Cardiac muscle cell (in vitro differentiated cells and primary cell): Measurements from ENCODE around the gene GPR39. TPM values are rescaled to one million over a fixed set of nuclear protein-coding genes. Genes with fewer than 3 reads are reported as not detected.

Experiments used
- DNase-seq, 2 donors: peaks; one replicate each; pipeline versions ENCODE4 v3.0.0 to v3.0.0-alpha.2; 2010 to 2017; ENCODE audit warnings: low read depth in 1 of 2, low spot score in 1 of 2
- H3K27ac ChIP-seq: fragments of 200-600 bp; sonication (generic); 2 replicates; pipeline ENCODE4 v1.5.1; 2016
- H3K27me3 ChIP-seq: fragments of 200-600 bp; sonication (generic); 2 replicates; pipeline ENCODE4 v1.6.0; 2016; ENCODE audit warnings: control low read depth
- H3K36me3 ChIP-seq: fragments of 200-600 bp; sonication (generic); 2 replicates; pipeline ENCODE4 v1.5.1; 2016; ENCODE audit warnings: control low read depth
- H3K4me1 ChIP-seq: fragments of 200-600 bp; sonication (generic); 2 replicates; pipeline ENCODE4 v1.8.1; 2017; ENCODE audit warnings: low read depth, mild to moderate bottlenecking, mixed run types
- H3K4me3 ChIP-seq: fragments of 200-600 bp; sonication (generic); 2 replicates; pipeline ENCODE4 v1.5.1; 2016; ENCODE audit warnings: mild to moderate bottlenecking
- H3K9me3 ChIP-seq: fragments of 200-600 bp; sonication (generic); 2 replicates; pipeline ENCODE4 v1.5.1; 2017; ENCODE audit warnings: low read depth, mild to moderate bottlenecking, control low read depth
- CTCF ChIP-seq: IDR thresholded peaks from 2 replicates; pipeline ENCODE4 v1.5.1; 2012; ENCODE audit warnings: low read depth, mild to moderate bottlenecking, low read length
- polyA plus RNA-seq: library from polyadenylated mRNA; unstranded; fragments of >200 nt; fragmentation: Nextera tagmentation; extraction: Ambion mirVana; gene quantifications from 2 replicates; pipeline ENCODE4 v1.2.1, GENCODE V29; 2016
- total RNA-seq: library from RNA; depleted of rRNA; stranded (reverse); fragments of >200 nt; gene quantifications from 2 replicates; pipeline ENCODE4 v1.2.3, GENCODE V29; 2016

Gene GPR39
- total and polyA plus RNA-seq, 2 experiments from 2014 or later, result 4.0 to 10.9 TPM

GRCh38 chr2:132598536-132598935, 181.9 kb downstream of the GPR39 start:
- DNase-seq, result no peak
- H3K27ac ChIP-seq, result no peak overlapping the region
- no peak for TF ChIP-seq CTCF
- no peaks in the 10 kb centered on the region for H3K4me1 ChIP-seq
- no peak overlapping the region for H3K4me3 ChIP-seq
- no peaks in the 10 kb centered on the region for H3K27me3 ChIP-seq
- no peaks in the 10 kb centered on the region for H3K9me3 ChIP-seq
- H3K36me3 ChIP-seq, result no peaks in the 10 kb centered on the region

- no peak for TF ChIP-seq CTCF
- no peaks in the 10 kb centered on the region for H3K27me3 ChIP-seq
- H3K4me1 ChIP-seq, result peaks cover 8% of the 10 kb centered on the region
- H3K4me3 ChIP-seq, result no peak overlapping the region
- DNase-seq, result no peak
- no peaks in the 10 kb centered on the region for H3K9me3 ChIP-seq
- no peak overlapping the region for H3K27ac ChIP-seq
- no peaks in the 10 kb centered on the region for H3K36me3 ChIP-seq
Observed at GRCh38 chr2:132599556-132599955, 183.0 kb downstream of the GPR39 start.

GRCh38 chr2:132604561-132604960, 188.0 kb downstream of the GPR39 start:
- Histone ChIP-seq H3K4me3 (no peak overlapping the region), H3K4me1 (peaks cover 27% of the 10 kb centered on the region), H3K36me3 (no peaks in the 10 kb centered on the region), H3K27ac (no peak overlapping the region), H3K27me3 (no peaks in the 10 kb centered on the region), H3K9me3 (no peaks in the 10 kb centered on the region)
- DNase-seq, result no peak
- no peak for TF ChIP-seq CTCF

- Histone ChIP-seq H3K9me3 (no peaks in the 10 kb centered on the region), H3K36me3 (no peaks in the 10 kb centered on the region), H3K4me1 (peaks cover 27% of the 10 kb centered on the region), H3K4me3 (no peak overlapping the region), H3K27ac (no peak overlapping the region), H3K27me3 (no peaks in the 10 kb centered on the region)
- TF ChIP-seq CTCF, result no peak
- no peak for DNase-seq
Observed at GRCh38 chr2:132605236-132606180, 188.9 kb downstream of the GPR39 start.

DNA sequence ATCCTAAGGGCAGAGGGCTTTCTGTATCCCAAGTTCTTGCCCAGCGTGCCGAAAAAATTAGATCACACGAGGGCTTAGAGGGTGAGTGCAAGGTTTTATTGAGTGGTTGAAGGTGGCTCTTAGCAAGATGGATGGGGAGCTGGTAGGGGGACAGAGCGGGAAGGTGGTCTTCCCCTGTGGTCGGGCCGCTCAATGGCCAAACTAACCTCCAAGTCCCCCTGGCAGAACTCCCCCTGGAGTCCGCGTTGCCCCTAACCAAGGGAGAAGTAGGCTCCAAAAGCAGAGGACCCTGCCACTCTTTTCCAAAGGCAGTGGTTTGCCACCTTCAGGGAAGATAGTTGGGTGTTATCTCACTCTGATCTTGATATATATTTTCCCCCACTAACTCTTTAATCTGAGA, 190.0 kb downstream of the GPR39 start:
- no peak overlapping the region for H3K4me3 ChIP-seq
- H3K27ac ChIP-seq, result no peak overlapping the region
- H3K4me1 ChIP-seq, result peaks cover 27% of the 10 kb centered on the region
- no peak for DNase-seq
- TF ChIP-seq CTCF, result no peak
- no peaks in the 10 kb centered on the region for H3K36me3 ChIP-seq
- no peaks in the 10 kb centered on the region for H3K27me3 ChIP-seq
- H3K9me3 ChIP-seq, result no peaks in the 10 kb centered on the region
